Right lobe of liver (tissue), 4 donors: Measurements from ENCODE around the gene FTSJ1.

ENCODE experiments used
- POLR2A ChIP-seq: fragments of 450-650 bp; IDR thresholded peaks from one replicate; pipeline ENCODE4 v1.6.1; 2017; ENCODE audit warnings: antibody characterized with exemption, mild to moderate bottlenecking
- TF ChIP-seq, protein P1 (sequence below), 4 donors: fragments of 200-600 bp in 3 of 4; fragments of 450-650 bp in 1 of 4; IDR thresholded peaks; one replicate each; pipeline versions ENCODE4 v1.5.1 to v1.8.0; 2016 to 2022; ENCODE audit warnings: antibody characterized with exemption in 4 of 4, mild to moderate bottlenecking in 2 of 4
- donor health status: DM: no; HTN: no; CAD: no.
- donor health status: DM: no; HTN: no; CAD: no.
- donor health status: DM: no; HTN: yes; CAD: no.

DNA sequence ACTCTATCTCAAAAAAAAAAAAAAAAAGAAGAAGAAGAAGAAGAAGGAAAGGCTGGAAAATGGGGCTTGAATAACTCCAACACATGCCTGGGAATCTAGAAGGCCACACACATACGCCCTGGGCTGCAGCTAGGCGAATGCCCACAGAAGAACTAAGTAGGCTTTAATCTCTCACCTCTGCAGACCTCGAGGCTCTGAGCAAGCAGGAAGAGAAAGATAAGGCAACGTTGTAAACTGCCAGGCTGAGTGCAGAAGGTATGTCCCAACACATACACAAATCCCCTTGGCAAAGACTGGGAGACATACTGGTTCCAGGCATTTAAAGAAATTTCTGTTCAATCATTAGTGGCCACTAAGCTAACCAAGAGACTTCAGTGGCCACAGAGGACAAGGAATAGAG is 24.3 kb upstream of the FTSJ1 start:
- TF ChIP-seq, protein P1, sequence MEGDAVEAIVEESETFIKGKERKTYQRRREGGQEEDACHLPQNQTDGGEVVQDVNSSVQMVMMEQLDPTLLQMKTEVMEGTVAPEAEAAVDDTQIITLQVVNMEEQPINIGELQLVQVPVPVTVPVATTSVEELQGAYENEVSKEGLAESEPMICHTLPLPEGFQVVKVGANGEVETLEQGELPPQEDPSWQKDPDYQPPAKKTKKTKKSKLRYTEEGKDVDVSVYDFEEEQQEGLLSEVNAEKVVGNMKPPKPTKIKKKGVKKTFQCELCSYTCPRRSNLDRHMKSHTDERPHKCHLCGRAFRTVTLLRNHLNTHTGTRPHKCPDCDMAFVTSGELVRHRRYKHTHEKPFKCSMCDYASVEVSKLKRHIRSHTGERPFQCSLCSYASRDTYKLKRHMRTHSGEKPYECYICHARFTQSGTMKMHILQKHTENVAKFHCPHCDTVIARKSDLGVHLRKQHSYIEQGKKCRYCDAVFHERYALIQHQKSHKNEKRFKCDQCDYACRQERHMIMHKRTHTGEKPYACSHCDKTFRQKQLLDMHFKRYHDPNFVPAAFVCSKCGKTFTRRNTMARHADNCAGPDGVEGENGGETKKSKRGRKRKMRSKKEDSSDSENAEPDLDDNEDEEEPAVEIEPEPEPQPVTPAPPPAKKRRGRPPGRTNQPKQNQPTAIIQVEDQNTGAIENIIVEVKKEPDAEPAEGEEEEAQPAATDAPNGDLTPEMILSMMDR (IDR thresholded peaks at IDR 0.05), result no peak
- no peak for TF ChIP-seq POLR2A
